HepG2 (cell line): Measurements from ENCODE around the gene AGT. TPM values are rescaled to one million over a fixed set of nuclear protein-coding genes. Genes with fewer than 3 reads are reported as not detected.
A peak's percentile ranks its signal among the peaks of the same experiment; 100 is the strongest.

ENCODE experiments used
- ATAD3A ChIP-seq: sonication (generic); formaldehyde crosslinking; IDR thresholded peaks from 2 replicates; pipeline ENCODE4 v1.4.0; 2020; ENCODE audit warnings: missing genetic modification reagents
- DNMT1 ChIP-seq: sonication (generic); formaldehyde crosslinking; IDR thresholded peaks from 2 replicates; pipeline ENCODE4 v1.5.1; 2020; ENCODE audit warnings: mild to moderate bottlenecking, missing genetic modification reagents
- EEA1 ChIP-seq: sonication (generic); formaldehyde crosslinking; IDR thresholded peaks from 2 replicates; pipeline ENCODE4 v1.5.1; 2020; ENCODE audit warnings: mild to moderate bottlenecking, missing genetic modification reagents, borderline replicate concordance
- ETV5 ChIP-seq: IDR thresholded peaks from 2 replicates; pipeline ENCODE4 v1.6.1; 2018; ENCODE audit warnings: missing biosample characterization, missing genetic modification reagents, inconsistent platforms, borderline replicate concordance
- FOXJ3 ChIP-seq: sonication (generic); formaldehyde crosslinking; IDR thresholded peaks from 2 replicates; pipeline ENCODE4 v1.4.0; 2020; ENCODE audit warnings: missing genetic modification reagents, mild to moderate bottlenecking, borderline replicate concordance
- HCFC1 ChIP-seq: fragments of 150-350 bp; IDR thresholded peaks from 2 replicates; pipeline ENCODE4 v1.6.1; 2014; ENCODE audit warnings: low read depth, low read length
- HOMEZ ChIP-seq: IDR thresholded peaks from 2 replicates; pipeline ENCODE4 v1.6.1; 2016; ENCODE audit warnings: low read depth
- KDM3A ChIP-seq: IDR thresholded peaks from 2 replicates; pipeline ENCODE4 v1.6.1; 2018; ENCODE audit warnings: low read depth, missing compliant biosample characterization
- KLF11 ChIP-seq: IDR thresholded peaks from 2 replicates; pipeline ENCODE4 v1.6.1; 2016; ENCODE audit warnings: missing compliant biosample characterization
- MTERF4 ChIP-seq: sonication (generic); formaldehyde crosslinking; IDR thresholded peaks from 2 replicates; pipeline ENCODE4 v1.8.0; 2023; ENCODE audit warnings: mild to moderate bottlenecking, missing genetic modification reagents
- NCOA2 ChIP-seq: sonication (generic); formaldehyde crosslinking; IDR thresholded peaks from 2 replicates; pipeline ENCODE4 v1.8.0; 2022; ENCODE audit warnings: inconsistent platforms
- SALL1 ChIP-seq: sonication (generic); formaldehyde crosslinking; IDR thresholded peaks from 2 replicates; pipeline ENCODE4 v1.8.0; 2022; ENCODE audit warnings: mild to moderate bottlenecking, missing genetic modification reagents
- SIX1 ChIP-seq: sonication (generic); formaldehyde crosslinking; IDR thresholded peaks from 2 replicates; pipeline ENCODE4 v1.4.0; 2020; ENCODE audit warnings: missing genetic modification reagents, borderline replicate concordance
- SRSF4 ChIP-seq: fragments of 200-400 bp; formaldehyde crosslinking; IDR thresholded peaks from one replicate; pipeline ENCODE4 v1.6.1; 2018; ENCODE audit warnings: mild to moderate bottlenecking, low read depth, low read length, moderate library complexity; ENCODE audit not compliant: poor library complexity, severe bottlenecking
- ZNF337 ChIP-seq: sonication (generic); formaldehyde crosslinking; IDR thresholded peaks from 2 replicates; pipeline ENCODE4 v1.5.1; 2020; ENCODE audit warnings: missing genetic modification reagents, low read depth, mild to moderate bottlenecking, borderline replicate concordance
- ZNF343 ChIP-seq: sonication (generic); formaldehyde crosslinking; IDR thresholded peaks from 2 replicates; pipeline ENCODE4 v1.4.0; 2020; ENCODE audit warnings: mild to moderate bottlenecking, missing genetic modification reagents
- ZNF460 ChIP-seq: sonication (generic); formaldehyde crosslinking; IDR thresholded peaks from 2 replicates; pipeline ENCODE4 v1.5.1; 2020; ENCODE audit warnings: missing genetic modification reagents, mild to moderate bottlenecking, borderline replicate concordance
- ZNF503 ChIP-seq: sonication (generic); formaldehyde crosslinking; IDR thresholded peaks from 2 replicates; pipeline ENCODE4 v1.4.0; 2020; ENCODE audit warnings: missing genetic modification reagents
- ZNF839 ChIP-seq: sonication (generic); formaldehyde crosslinking; IDR thresholded peaks from 2 replicates; pipeline ENCODE4 v1.4.0; 2020; ENCODE audit warnings: missing genetic modification reagents, mild to moderate bottlenecking, borderline replicate concordance
- polyA plus RNA-seq, 8 experiments: library from polyadenylated mRNA; depleted of rRNA in 3 of 8; stranded (reverse) in 7 of 8; unstranded in 1 of 8; fragments of >200 nt; fragmentation: Illumina TruSeq in 4 of 8; extraction: Trizol in 4 of 8; gene quantifications; 2 replicates each; pipeline versions ENCODE4 v1.2.1 to v1.2.3, GENCODE V29; 2011 to 2016; ENCODE audit warnings: low read depth in 4 of 8, missing spikeins in 1 of 8, mixed read lengths in 1 of 8; ENCODE audit not compliant: insufficient read depth in 1 of 8
- total RNA-seq, 5 experiments: library from RNA; depleted of rRNA; stranded (reverse); fragments of >200 nt; fragmentation: Illumina TruSeq; extraction: Trizol; gene quantifications; 2 replicates each; pipeline ENCODE4 v1.2.3, GENCODE V29; 2016; ENCODE audit warnings: low read depth in 1 of 5
- TF ChIP-seq, protein P1 (sequence below): IDR thresholded peaks from 2 replicates; pipeline ENCODE4 v1.6.1; 2016; ENCODE audit warnings: low read depth, missing genetic modification reagents, missing compliant biosample characterization

Gene AGT
- total and polyA plus RNA-seq, 2 of the 13 experiments (the other 11 are each of a cell fraction or from before 2014, with no cell fraction given), result 892 to 2,071 TPM

DNA sequence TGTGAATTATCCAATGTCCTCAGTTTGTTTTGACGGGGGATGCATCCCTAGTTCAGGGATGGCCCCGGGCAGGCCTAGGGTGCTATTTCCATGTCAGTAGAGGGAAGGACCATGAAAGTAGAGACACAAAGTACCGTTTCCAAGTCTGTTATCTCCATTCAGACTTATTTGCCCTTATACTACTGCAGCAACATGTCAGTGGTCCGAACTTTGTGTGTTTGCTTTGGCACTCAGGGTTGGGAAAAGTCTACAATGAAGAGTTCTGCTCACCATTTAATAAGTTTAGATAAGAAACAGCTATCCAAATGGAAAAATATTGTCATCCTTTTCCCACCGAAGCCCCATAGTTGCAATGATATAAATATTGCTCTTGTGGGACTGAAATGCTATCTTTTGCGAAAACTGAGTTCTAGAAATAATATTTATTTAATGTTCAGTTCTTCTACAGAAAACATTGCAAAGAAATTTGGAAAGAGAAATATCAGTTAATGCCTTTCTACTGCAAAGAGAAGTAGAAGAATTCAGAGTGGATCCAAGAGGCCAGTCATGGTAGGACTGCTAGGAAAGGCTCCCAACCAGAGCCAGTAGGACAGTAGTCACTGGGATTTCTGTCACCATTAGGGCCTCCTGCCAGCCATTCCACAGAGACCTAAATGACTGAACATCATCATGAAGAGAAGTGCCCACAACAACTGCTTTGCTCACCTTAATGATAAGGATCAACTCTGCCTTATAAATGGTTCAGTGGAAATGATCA is 11.5 kb upstream of the AGT start (continued):
- TF ChIP-seq, protein P1, sequence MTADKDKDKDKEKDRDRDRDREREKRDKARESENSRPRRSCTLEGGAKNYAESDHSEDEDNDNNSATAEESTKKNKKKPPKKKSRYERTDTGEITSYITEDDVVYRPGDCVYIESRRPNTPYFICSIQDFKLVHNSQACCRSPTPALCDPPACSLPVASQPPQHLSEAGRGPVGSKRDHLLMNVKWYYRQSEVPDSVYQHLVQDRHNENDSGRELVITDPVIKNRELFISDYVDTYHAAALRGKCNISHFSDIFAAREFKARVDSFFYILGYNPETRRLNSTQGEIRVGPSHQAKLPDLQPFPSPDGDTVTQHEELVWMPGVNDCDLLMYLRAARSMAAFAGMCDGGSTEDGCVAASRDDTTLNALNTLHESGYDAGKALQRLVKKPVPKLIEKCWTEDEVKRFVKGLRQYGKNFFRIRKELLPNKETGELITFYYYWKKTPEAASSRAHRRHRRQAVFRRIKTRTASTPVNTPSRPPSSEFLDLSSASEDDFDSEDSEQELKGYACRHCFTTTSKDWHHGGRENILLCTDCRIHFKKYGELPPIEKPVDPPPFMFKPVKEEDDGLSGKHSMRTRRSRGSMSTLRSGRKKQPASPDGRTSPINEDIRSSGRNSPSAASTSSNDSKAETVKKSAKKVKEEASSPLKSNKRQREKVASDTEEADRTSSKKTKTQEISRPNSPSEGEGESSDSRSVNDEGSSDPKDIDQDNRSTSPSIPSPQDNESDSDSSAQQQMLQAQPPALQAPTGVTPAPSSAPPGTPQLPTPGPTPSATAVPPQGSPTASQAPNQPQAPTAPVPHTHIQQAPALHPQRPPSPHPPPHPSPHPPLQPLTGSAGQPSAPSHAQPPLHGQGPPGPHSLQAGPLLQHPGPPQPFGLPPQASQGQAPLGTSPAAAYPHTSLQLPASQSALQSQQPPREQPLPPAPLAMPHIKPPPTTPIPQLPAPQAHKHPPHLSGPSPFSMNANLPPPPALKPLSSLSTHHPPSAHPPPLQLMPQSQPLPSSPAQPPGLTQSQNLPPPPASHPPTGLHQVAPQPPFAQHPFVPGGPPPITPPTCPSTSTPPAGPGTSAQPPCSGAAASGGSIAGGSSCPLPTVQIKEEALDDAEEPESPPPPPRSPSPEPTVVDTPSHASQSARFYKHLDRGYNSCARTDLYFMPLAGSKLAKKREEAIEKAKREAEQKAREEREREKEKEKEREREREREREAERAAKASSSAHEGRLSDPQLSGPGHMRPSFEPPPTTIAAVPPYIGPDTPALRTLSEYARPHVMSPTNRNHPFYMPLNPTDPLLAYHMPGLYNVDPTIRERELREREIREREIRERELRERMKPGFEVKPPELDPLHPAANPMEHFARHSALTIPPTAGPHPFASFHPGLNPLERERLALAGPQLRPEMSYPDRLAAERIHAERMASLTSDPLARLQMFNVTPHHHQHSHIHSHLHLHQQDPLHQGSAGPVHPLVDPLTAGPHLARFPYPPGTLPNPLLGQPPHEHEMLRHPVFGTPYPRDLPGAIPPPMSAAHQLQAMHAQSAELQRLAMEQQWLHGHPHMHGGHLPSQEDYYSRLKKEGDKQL (CRISPR knock-in tag), result peak; percentile 70
- peak; percentile 39; the same call in 1 of the 2 replicates for TF ChIP-seq ZNF503 (CRISPR knock-in tag)
- no peak for TF ChIP-seq ZNF839 (CRISPR knock-in tag)
- TF ChIP-seq ATAD3A, result no peak
- no peak for TF ChIP-seq ZNF337 (CRISPR knock-in tag)
- peak; percentile 74; the same call in 1 of the 2 replicates for TF ChIP-seq HOMEZ
- TF ChIP-seq SRSF4, result no peak
- peak; percentile 71; the same call in 1 of the 2 replicates for TF ChIP-seq FOXJ3
- TF ChIP-seq ZNF343, result no peak
- 0 out of 2 replicates have a peak, but pooled peaks have one; percentile 55 for TF ChIP-seq KLF11 (CRISPR knock-in tag)
- peak; percentile 23; the same call in 1 of the 2 replicates for TF ChIP-seq ETV5 (CRISPR knock-in tag)
- TF ChIP-seq ZNF460 (CRISPR knock-in tag), result no peak
- peak; percentile 76 for TF ChIP-seq NCOA2 (CRISPR knock-in tag)
- no peak for TF ChIP-seq KDM3A (CRISPR knock-in tag)
- peak; percentile 61; the same call in 1 of the 2 replicates for TF ChIP-seq SALL1 (CRISPR knock-in tag)
- TF ChIP-seq MTERF4 (CRISPR knock-in tag), result no peak
- TF ChIP-seq DNMT1 (CRISPR knock-in tag), result no peak
- no peak for TF ChIP-seq HCFC1
- TF ChIP-seq SIX1 (CRISPR knock-in tag), result peak; percentile 47; the same call in 1 of the 2 replicates
- no peak for TF ChIP-seq EEA1 (CRISPR knock-in tag)
